ENCODE measurements around the gene FCHSD2. TPM values are rescaled to one million over a fixed set of nuclear protein-coding genes. Genes with fewer than 3 reads are reported as not detected.

FCHSD2 gene
- total and polyA plus RNA-seq, 9 of the 15 experiments (the other 6 are each of a cell fraction or from before 2014, with no cell fraction given) = 1.8 to 14.7 (median 6.4) TPM

DNA sequence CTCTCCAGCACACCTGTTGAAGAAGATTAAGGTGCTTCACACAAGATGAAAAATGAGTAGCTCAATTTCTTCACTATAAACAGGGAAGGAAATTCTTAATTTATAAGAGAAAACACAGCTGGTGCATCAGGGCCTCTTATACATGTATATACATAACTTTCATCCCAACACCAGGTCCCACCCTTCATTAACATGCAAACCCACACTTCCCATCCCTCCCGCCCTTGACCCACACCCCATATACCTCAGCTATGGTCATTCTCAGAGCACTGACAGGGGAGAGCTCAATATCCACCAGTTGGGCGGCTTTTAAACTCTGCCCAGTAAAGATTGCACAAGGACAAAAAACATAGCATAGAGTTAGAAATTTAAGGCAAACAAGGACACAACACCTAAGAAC lies 242.1 kb downstream of the FCHSD2 start:
- ATAC-seq (no peak), DNase-seq (ENCODE audit: extremely low read depth in 1 of 4, low spot score in 3 of 4) (no peak), FAIRE-seq (no peak)
- no peak overlapping the region for H2AFZ ChIP-seq (ENCODE audit: low read depth, low read length)
- H3K27me3 ChIP-seq (ENCODE audit: control insufficient read depth in 2 of 2, insufficient read depth in 2 of 2, low read length in 2 of 2) = no peaks in the 10 kb centered on the region
- in situ Hi-C loops (cut with MboI) (no loop called here), intact Hi-C loops (cut with micrococcal nuclease) (no loop called here)
- H3K9me3 ChIP-seq (replicated peaks; ENCODE audit: control insufficient read depth, insufficient read depth, low read depth, low read length) = no peaks in the 10 kb centered on the region
- POLR2A ChIA-PET = interaction anchor here (1.2 to 1.3 kb wide), 2 partner anchors 9 to 403 kb away, joined by 3 to 5 read pairs; no protein-coding TSS in a partner anchor
- H3K4me2 ChIP-seq (ENCODE audit: insufficient read depth, low read length) = no peak overlapping the region
- no peaks in the 10 kb centered on the region for H3K79me2 ChIP-seq (ENCODE audit: control insufficient read depth, insufficient read depth, low read length)
- CTCF ChIA-PET (ENCODE audit: low intra/inter-chr PET ratio) = no interaction called here
- no peak overlapping the region for H3K4me3 ChIP-seq
- BruUV-seq (replicated peaks) = no TSS peak
- no peaks in the 10 kb centered on the region for H4K20me1 ChIP-seq (replicated peaks; ENCODE audit: control insufficient read depth, insufficient read depth, low read length)
- H3K9me1 ChIP-seq (ENCODE audit: control insufficient read depth, insufficient read depth, low read length) = no peaks in the 10 kb centered on the region
- no peaks in the 10 kb centered on the region for H3K4me1 ChIP-seq (replicated peaks in 1 of 2; ENCODE audit: control insufficient read depth in 2 of 2, insufficient read depth in 2 of 2, low read length in 2 of 2)
- no peak overlapping the region for H3K9ac ChIP-seq (ENCODE audit: insufficient read depth in 1 of 2, low read depth in 2 of 2, low read length in 2 of 2)
- no peak for TF ChIP-seq CBFA2T3 (IDR thresholded peaks at IDR 0.05)
- TF ChIP-seq, protein P1, sequence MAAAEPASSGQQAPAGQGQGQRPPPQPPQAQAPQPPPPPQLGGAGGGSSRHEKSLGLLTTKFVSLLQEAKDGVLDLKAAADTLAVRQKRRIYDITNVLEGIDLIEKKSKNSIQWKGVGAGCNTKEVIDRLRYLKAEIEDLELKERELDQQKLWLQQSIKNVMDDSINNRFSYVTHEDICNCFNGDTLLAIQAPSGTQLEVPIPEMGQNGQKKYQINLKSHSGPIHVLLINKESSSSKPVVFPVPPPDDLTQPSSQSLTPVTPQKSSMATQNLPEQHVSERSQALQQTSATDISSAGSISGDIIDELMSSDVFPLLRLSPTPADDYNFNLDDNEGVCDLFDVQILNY (CRISPR knock-in tag; IDR thresholded peaks at IDR 0.05) = no peak
- TF ChIP-seq BRCA1 (IDR thresholded peaks at IDR 0.05) = no peak
- no peak for TF ChIP-seq BRCA1 (CRISPR knock-in tag; IDR thresholded peaks at IDR 0.05)
- no peak for TF ChIP-seq BRF1 (IDR thresholded peaks at IDR 0.05; ENCODE audit: borderline replicate concordance, extremely low read depth, insufficient read length)
- TF ChIP-seq ZBTB5 (IDR thresholded peaks at IDR 0.05) = no peak
- TF ChIP-seq MCM5 (IDR thresholded peaks at IDR 0.05; ENCODE audit: low read depth) = no peak
- TF ChIP-seq, protein P2, sequence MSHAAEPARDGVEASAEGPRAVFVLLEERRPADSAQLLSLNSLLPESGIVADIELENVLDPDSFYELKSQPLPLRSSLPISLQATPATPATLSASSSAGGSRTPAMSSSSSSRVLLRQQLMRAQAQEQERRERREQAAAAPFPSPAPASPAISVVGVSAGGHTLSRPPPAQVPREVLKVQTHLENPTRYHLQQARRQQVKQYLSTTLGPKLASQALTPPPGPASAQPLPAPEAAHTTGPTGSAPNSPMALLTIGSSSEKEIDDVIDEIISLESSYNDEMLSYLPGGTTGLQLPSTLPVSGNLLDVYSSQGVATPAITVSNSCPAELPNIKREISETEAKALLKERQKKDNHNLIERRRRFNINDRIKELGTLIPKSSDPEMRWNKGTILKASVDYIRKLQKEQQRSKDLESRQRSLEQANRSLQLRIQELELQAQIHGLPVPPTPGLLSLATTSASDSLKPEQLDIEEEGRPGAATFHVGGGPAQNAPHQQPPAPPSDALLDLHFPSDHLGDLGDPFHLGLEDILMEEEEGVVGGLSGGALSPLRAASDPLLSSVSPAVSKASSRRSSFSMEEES (CRISPR knock-in tag; IDR thresholded peaks at IDR 0.05) = no peak
- TF ChIP-seq SRSF1 (IDR thresholded peaks at IDR 0.05; ENCODE audit: low read depth, low read length) = no peak
- TF ChIP-seq ZNF133 (CRISPR knock-in tag; IDR thresholded peaks at IDR 0.05) = no peak
- no peak for TF ChIP-seq POLR2B (IDR thresholded peaks at IDR 0.05; ENCODE audit: low read depth, partially characterized antibody)
- TF ChIP-seq DMBX1 (CRISPR knock-in tag; IDR thresholded peaks at IDR 0.05; ENCODE audit: borderline replicate concordance) = no peak
- TF ChIP-seq SRSF9 (IDR thresholded peaks at IDR 0.05; ENCODE audit: borderline replicate concordance, low read depth, low read length) = no peak
- TF ChIP-seq ETV5 (CRISPR knock-in tag; IDR thresholded peaks at IDR 0.05; ENCODE audit: low read depth) = no peak
- TF ChIP-seq ZZZ3 (IDR thresholded peaks at IDR 0.05) = no peak
- no peak for TF ChIP-seq PURB (CRISPR knock-in tag; IDR thresholded peaks at IDR 0.05; ENCODE audit: low read depth)
- no peak for TF ChIP-seq ZNF354B (CRISPR knock-in tag; IDR thresholded peaks at IDR 0.05)
- no peak for TF ChIP-seq MED1 (CRISPR knock-in tag; IDR thresholded peaks at IDR 0.05; ENCODE audit: borderline replicate concordance)
- TF ChIP-seq GABPB2 (CRISPR knock-in tag; conservative IDR thresholded peaks at IDR 0.05) = no peak
- TF ChIP-seq HNRNPK (IDR thresholded peaks at IDR 0.05; ENCODE audit: low read depth, low read length, poor library complexity, severe bottlenecking) = no peak
- no peak for TF ChIP-seq KDM4B (IDR thresholded peaks at IDR 0.05; ENCODE audit: borderline replicate concordance in 2 of 2, low read depth in 1 of 2)
- no peaks in the 10 kb centered on the region for H3K36me3 ChIP-seq (ENCODE audit: control insufficient read depth, insufficient read depth, low read length)
- no peak overlapping the region for H3K27ac ChIP-seq (ENCODE audit: extremely low read depth, low read depth, low read length)
- WGBS (ENCODE audit: insufficient coverage, low coverage, missing lambda C conversion rate) = 85% methylated on average over 2 of the region's 2 CpGs

Data from K562 (cell line).